ENCODE data around the gene MRPL9. TPM values are rescaled to one million over a fixed set of nuclear protein-coding genes. Genes with fewer than 3 reads are reported as not detected.

The MRPL9 gene
- total RNA-seq, 1 donor from 2014 or later, result 58.5 TPM

GRCh38 chr1:151807131-151807530 lies 43.8 kb upstream of the MRPL9 start:
- Mint-ChIP-seq H3K4me1 (ENCODE audit: low read depth, unreplicated experiment) (peaks cover 11% of the 10 kb centered on the region), H3K4me3 (ENCODE audit: unreplicated experiment) (no peak overlapping the region), H3K27ac (ENCODE audit: unreplicated experiment) (no peak overlapping the region), H3K9me3 (ENCODE audit: unreplicated experiment) (no peaks in the 10 kb centered on the region), H3K27me3 (ENCODE audit: low read depth, unreplicated experiment) (peaks cover 52% of the 10 kb centered on the region), H3K36me3 (ENCODE audit: low read depth, unreplicated experiment) (peaks cover 4% of the 10 kb centered on the region)
- DNase-seq (ENCODE audit: low read depth) (no peak), FAIRE-seq (no peak)
- no peak overlapping the region for H3K27ac ChIP-seq (ENCODE audit: low read depth, low read length)
- no peaks in the 10 kb centered on the region for H3K79me2 ChIP-seq (ENCODE audit: insufficient read depth, low read length)
- TF ChIP-seq EZH2 (IDR thresholded peaks at IDR 0.05; ENCODE audit: insufficient read depth, low read length) (no peak), CTCF (IDR thresholded peaks at IDR 0.05; ENCODE audit: insufficient read depth, low read depth, low read length) (no peak)
- no peaks in the 10 kb centered on the region for H3K9me3 ChIP-seq (ENCODE audit: insufficient read depth, low read depth, low read length)
- H3K27me3 ChIP-seq (ENCODE audit: insufficient read depth, low read length), result peaks cover 66% of the 10 kb centered on the region
- H3K4me3 ChIP-seq (ENCODE audit: insufficient read depth, low read depth, low read length), result no peak overlapping the region
- no peak overlapping the region for H3K9ac ChIP-seq (ENCODE audit: low read length)
- H3K36me3 ChIP-seq (ENCODE audit: insufficient read depth, low read length), result no peaks in the 10 kb centered on the region
- H4K20me1 ChIP-seq (ENCODE audit: insufficient read depth, low read length), result no peaks in the 10 kb centered on the region
- H3K4me1 ChIP-seq (ENCODE audit: insufficient read depth, low read length), result no peaks in the 10 kb centered on the region
- no peak overlapping the region for H3K4me2 ChIP-seq (ENCODE audit: low read length)
- no peak overlapping the region for H2AFZ ChIP-seq (ENCODE audit: low read depth, low read length)

GRCh38 chr1:151806170-151806569 lies 42.9 kb upstream of the MRPL9 start:
- Histone ChIP-seq H3K9me3 (ENCODE audit: insufficient read depth, low read depth, low read length) (no peaks in the 10 kb centered on the region), H2AFZ (ENCODE audit: low read depth, low read length) (no peak overlapping the region), H3K9ac (ENCODE audit: low read length) (no peak overlapping the region), H3K36me3 (ENCODE audit: insufficient read depth, low read length) (no peaks in the 10 kb centered on the region), H3K4me3 (ENCODE audit: insufficient read depth, low read depth, low read length) (no peak overlapping the region), H3K79me2 (ENCODE audit: insufficient read depth, low read length) (no peaks in the 10 kb centered on the region), H3K27me3 (ENCODE audit: insufficient read depth, low read length) (peaks cover 66% of the 10 kb centered on the region), H3K4me2 (ENCODE audit: low read length) (no peak overlapping the region), H4K20me1 (ENCODE audit: insufficient read depth, low read length) (no peaks in the 10 kb centered on the region), H3K4me1 (ENCODE audit: insufficient read depth, low read length) (no peaks in the 10 kb centered on the region), H3K27ac (ENCODE audit: low read depth, low read length) (no peak overlapping the region)
- peaks cover 9% of the 10 kb centered on the region for H3K4me1 Mint-ChIP-seq (ENCODE audit: low read depth, unreplicated experiment)
- H3K9me3 Mint-ChIP-seq (ENCODE audit: unreplicated experiment), result no peaks in the 10 kb centered on the region
- TF ChIP-seq EZH2 (IDR thresholded peaks at IDR 0.05; ENCODE audit: insufficient read depth, low read length), result no peak
- no peak for TF ChIP-seq CTCF (IDR thresholded peaks at IDR 0.05; ENCODE audit: insufficient read depth, low read depth, low read length)
- no peak overlapping the region for H3K4me3 Mint-ChIP-seq (ENCODE audit: unreplicated experiment)
- DNase-seq (ENCODE audit: low read depth) (no peak), FAIRE-seq (no peak)
- peaks cover 4% of the 10 kb centered on the region for H3K36me3 Mint-ChIP-seq (ENCODE audit: low read depth, unreplicated experiment)
- H3K27ac Mint-ChIP-seq (ENCODE audit: unreplicated experiment), result no peak overlapping the region
- H3K27me3 Mint-ChIP-seq (ENCODE audit: low read depth, unreplicated experiment), result peaks cover 52% of the 10 kb centered on the region

- DNase-seq (ENCODE audit: low read depth) (no peak), FAIRE-seq (no peak)
- H4K20me1 ChIP-seq (ENCODE audit: insufficient read depth, low read length), result no peaks in the 10 kb centered on the region
- H3K27ac Mint-ChIP-seq (ENCODE audit: unreplicated experiment), result no peak within 1 kb of the TSS
- H3K4me2 ChIP-seq (ENCODE audit: low read length), result no peak within 1 kb of the TSS
- peaks cover 56% of the 10 kb centered on the region for H3K27me3 Mint-ChIP-seq (ENCODE audit: low read depth, unreplicated experiment)
- no peak within 1 kb of the TSS for H3K27ac ChIP-seq (ENCODE audit: low read depth, low read length)
- H3K4me3 Mint-ChIP-seq (ENCODE audit: unreplicated experiment), result no peak within 1 kb of the TSS
- no peaks in the 10 kb centered on the region for H3K79me2 ChIP-seq (ENCODE audit: insufficient read depth, low read length)
- no peak within 1 kb of the TSS for H3K9ac ChIP-seq (ENCODE audit: low read length)
- peaks cover 7% of the 10 kb centered on the region for H3K36me3 Mint-ChIP-seq (ENCODE audit: low read depth, unreplicated experiment)
- no peaks in the 10 kb centered on the region for H3K9me3 ChIP-seq (ENCODE audit: insufficient read depth, low read depth, low read length)
- H3K4me1 ChIP-seq (ENCODE audit: insufficient read depth, low read length), result no peaks in the 10 kb centered on the region
- TF ChIP-seq EZH2 (IDR thresholded peaks at IDR 0.05; ENCODE audit: insufficient read depth, low read length), result no peak
- no peak for TF ChIP-seq CTCF (IDR thresholded peaks at IDR 0.05; ENCODE audit: insufficient read depth, low read depth, low read length)
- no peaks in the 10 kb centered on the region for H3K36me3 ChIP-seq (ENCODE audit: insufficient read depth, low read length)
- H3K9me3 Mint-ChIP-seq (ENCODE audit: unreplicated experiment), result no peaks in the 10 kb centered on the region
- H3K4me1 Mint-ChIP-seq (ENCODE audit: low read depth, unreplicated experiment), result peaks cover 5% of the 10 kb centered on the region
- no peak within 1 kb of the TSS for H3K4me3 ChIP-seq (ENCODE audit: insufficient read depth, low read depth, low read length)
- no peak within 1 kb of the TSS for H2AFZ ChIP-seq (ENCODE audit: low read depth, low read length)
- H3K27me3 ChIP-seq (ENCODE audit: insufficient read depth, low read length), result peaks cover 71% of the 10 kb centered on the region
These were observed 41.9 kb upstream of the MRPL9 start, which contains the start of gene LINGO4 for GRCh38 chr1:151805066-151805820. Gene LINGO4 (minus strand): TSS chr1:151805419. CDS start chr1:151802704, 2,715 bp downstream.

Data from astrocyte (in vitro differentiated cells and primary cell).